ENCODE results near the gene NPAS4.
A peak's percentile ranks its signal among the peaks of the same experiment; 100 is the strongest.

DNA sequence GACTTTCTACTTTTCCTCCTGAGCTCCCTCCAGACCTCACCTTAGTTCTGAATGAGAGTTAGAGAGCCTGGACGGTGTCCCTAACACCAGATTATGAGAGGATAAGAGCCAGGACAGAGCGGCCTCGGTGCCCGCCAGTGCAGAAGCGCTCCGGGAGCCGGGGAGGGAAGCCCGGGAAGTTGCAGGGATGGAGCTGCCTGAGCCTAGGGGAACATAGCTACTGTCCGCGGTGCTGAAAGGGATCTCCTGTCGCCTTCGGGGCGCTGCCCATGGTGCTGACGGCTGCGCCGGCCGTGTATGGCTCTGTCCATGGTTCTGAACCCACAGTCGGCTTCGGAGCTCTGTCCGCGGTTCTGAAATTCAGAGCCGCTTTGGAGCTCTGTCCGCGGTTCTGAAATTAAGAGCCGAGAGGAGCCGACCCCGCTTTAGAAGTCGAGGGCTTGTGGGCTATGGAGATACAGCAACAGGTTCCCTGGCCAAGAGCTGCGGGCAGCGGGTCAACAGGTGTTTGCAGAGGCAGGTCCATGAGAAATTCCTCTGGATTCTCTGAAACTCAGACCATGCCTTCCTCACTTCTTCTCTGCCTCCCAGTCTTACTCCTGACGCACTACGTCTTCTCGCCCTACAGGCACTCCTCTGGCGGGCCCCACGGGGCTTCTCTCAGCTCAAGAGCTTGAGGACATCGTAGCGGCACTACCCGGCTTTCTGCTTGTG is 814 bp downstream of the NPAS4 start:
- TF ChIP-seq, protein P1, sequence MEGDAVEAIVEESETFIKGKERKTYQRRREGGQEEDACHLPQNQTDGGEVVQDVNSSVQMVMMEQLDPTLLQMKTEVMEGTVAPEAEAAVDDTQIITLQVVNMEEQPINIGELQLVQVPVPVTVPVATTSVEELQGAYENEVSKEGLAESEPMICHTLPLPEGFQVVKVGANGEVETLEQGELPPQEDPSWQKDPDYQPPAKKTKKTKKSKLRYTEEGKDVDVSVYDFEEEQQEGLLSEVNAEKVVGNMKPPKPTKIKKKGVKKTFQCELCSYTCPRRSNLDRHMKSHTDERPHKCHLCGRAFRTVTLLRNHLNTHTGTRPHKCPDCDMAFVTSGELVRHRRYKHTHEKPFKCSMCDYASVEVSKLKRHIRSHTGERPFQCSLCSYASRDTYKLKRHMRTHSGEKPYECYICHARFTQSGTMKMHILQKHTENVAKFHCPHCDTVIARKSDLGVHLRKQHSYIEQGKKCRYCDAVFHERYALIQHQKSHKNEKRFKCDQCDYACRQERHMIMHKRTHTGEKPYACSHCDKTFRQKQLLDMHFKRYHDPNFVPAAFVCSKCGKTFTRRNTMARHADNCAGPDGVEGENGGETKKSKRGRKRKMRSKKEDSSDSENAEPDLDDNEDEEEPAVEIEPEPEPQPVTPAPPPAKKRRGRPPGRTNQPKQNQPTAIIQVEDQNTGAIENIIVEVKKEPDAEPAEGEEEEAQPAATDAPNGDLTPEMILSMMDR (IDR thresholded peaks at IDR 0.05), result no peak
- peak; percentile 100 for TF ChIP-seq NR1H2 (CRISPR knock-in tag; IDR thresholded peaks at IDR 0.05)
- TF ChIP-seq, protein P2, sequence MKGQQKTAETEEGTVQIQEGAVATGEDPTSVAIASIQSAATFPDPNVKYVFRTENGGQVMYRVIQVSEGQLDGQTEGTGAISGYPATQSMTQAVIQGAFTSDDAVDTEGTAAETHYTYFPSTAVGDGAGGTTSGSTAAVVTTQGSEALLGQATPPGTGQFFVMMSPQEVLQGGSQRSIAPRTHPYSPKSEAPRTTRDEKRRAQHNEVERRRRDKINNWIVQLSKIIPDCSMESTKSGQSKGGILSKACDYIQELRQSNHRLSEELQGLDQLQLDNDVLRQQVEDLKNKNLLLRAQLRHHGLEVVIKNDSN (CRISPR knock-in tag; IDR thresholded peaks at IDR 0.05), result peak; percentile 99
